Measurements from ENCODE around the gene SLC7A5.

Gene SLC7A5

Small RNA genes within 50 kb of the gene (small RNA-seq; reads per million reads assigned to genes)
- 2.0 reads per million for gene MIR6775 (ENCODE audit: low read depth)
